Sigmoid colon (tissue), 4 donors: Measurements from ENCODE around the gene C5orf22.

ENCODE experiments used
- CTCF ChIP-seq, 4 experiments: fragments of 450-650 bp in 3 of 4; fragments of 200-600 bp in 1 of 4; IDR thresholded peaks; one replicate each; pipeline ENCODE4 v1.5.1; 2016 to 2019; ENCODE audit warnings: antibody characterized with exemption in 4 of 4, mild to moderate bottlenecking in 3 of 4, moderate library complexity in 2 of 4
- EP300 ChIP-seq, 4 donors: sonication (generic); formaldehyde crosslinking; IDR thresholded peaks; one replicate each; pipeline ENCODE4 v1.6.1; 2017; ENCODE audit warnings: antibody characterized with exemption in 4 of 4
- POLR2A ChIP-seq, 2 donors: fragments of 450-650 bp; IDR thresholded peaks; one replicate each; pipeline ENCODE4 v1.6.1; 2016; ENCODE audit warnings: antibody characterized with exemption in 2 of 2, mild to moderate bottlenecking in 2 of 2, moderate library complexity in 2 of 2
- POLR2AphosphoS5 ChIP-seq, 4 donors: sonication (generic); formaldehyde crosslinking; IDR thresholded peaks; one replicate each; pipeline ENCODE4 v1.6.1; 2017; ENCODE audit warnings: antibody characterized with exemption in 4 of 4

GRCh38 chr5:31604644-31605043 lies 72.5 kb downstream of the C5orf22 start:
- TF ChIP-seq CTCF (IDR thresholded peaks at IDR 0.05) (no peak), EP300 (IDR thresholded peaks at IDR 0.05) (no peak), POLR2A (IDR thresholded peaks at IDR 0.05) (no peak), POLR2AphosphoS5 (IDR thresholded peaks at IDR 0.05) (no peak)
